Measurements from ENCODE around the gene MTMR6.

- TF ChIP-seq TAF1 (IDR thresholded peaks at IDR 0.05; ENCODE audit: borderline replicate concordance, insufficient read depth, low read length) (no peak), POLR2AphosphoS5 (IDR thresholded peaks at IDR 0.05; ENCODE audit: low read depth, low read length) (no peak), SIN3A (IDR thresholded peaks at IDR 0.05; ENCODE audit: borderline replicate concordance, insufficient read depth, low read length) (no peak), FOXP2 (optimal IDR thresholded peaks at IDR 0.05; ENCODE audit: borderline replicate concordance, extremely low read depth, extremely low read length, insufficient read depth) (no peak)
- TF ChIP-seq, protein P1, sequence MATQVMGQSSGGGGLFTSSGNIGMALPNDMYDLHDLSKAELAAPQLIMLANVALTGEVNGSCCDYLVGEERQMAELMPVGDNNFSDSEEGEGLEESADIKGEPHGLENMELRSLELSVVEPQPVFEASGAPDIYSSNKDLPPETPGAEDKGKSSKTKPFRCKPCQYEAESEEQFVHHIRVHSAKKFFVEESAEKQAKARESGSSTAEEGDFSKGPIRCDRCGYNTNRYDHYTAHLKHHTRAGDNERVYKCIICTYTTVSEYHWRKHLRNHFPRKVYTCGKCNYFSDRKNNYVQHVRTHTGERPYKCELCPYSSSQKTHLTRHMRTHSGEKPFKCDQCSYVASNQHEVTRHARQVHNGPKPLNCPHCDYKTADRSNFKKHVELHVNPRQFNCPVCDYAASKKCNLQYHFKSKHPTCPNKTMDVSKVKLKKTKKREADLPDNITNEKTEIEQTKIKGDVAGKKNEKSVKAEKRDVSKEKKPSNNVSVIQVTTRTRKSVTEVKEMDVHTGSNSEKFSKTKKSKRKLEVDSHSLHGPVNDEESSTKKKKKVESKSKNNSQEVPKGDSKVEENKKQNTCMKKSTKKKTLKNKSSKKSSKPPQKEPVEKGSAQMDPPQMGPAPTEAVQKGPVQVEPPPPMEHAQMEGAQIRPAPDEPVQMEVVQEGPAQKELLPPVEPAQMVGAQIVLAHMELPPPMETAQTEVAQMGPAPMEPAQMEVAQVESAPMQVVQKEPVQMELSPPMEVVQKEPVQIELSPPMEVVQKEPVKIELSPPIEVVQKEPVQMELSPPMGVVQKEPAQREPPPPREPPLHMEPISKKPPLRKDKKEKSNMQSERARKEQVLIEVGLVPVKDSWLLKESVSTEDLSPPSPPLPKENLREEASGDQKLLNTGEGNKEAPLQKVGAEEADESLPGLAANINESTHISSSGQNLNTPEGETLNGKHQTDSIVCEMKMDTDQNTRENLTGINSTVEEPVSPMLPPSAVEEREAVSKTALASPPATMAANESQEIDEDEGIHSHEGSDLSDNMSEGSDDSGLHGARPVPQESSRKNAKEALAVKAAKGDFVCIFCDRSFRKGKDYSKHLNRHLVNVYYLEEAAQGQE (IDR thresholded peaks at IDR 0.05; ENCODE audit: insufficient read depth in 1 of 2, low read depth in 2 of 2, low read length in 2 of 2): no peak
Observed at GRCh38 chr13:25225970-25226369, 61.3 kb downstream of the MTMR6 start.
